HEK293 (cell line): Measurements from ENCODE around the gene CA9.

Experiments
- CTCF ChIA-PET: fragments of 350-600 bp; formaldehyde crosslinking; extraction: SDS; loops from one replicate; lab custom pipeline; 2021; ENCODE audit warnings: antibody characterized with exemption; lab: Yijun Ruan, JAX
- POLR2A ChIA-PET: fragments of 300-600 bp; formaldehyde crosslinking; extraction: SDS; loops from one replicate; lab custom pipeline; 2020; ENCODE audit warnings: antibody characterized with exemption, inconsistent platforms; lab: Yijun Ruan, JAX
- H3K27ac ChIP-seq: fragments of 200-500 bp; sonication (Bioruptor generic); 2 replicates; pipeline ENCODE4 v1.5.1; 2014; ENCODE audit warnings: low read depth, low read length, control low read depth, inconsistent platforms; ENCODE audit errors: extremely low read depth
- H3K36me3 ChIP-seq, 2 experiments: fragments of 200-500 bp in 1 of 2; sonication (Bioruptor generic) in 1 of 2; 1 replicate in 1 of 2; 2 replicates in 1 of 2; pipeline ENCODE4 v1.5.1; 2014 to 2017; ENCODE audit warnings: inconsistent platforms in 2 of 2, low read length in 2 of 2; ENCODE audit not compliant: control insufficient read depth in 2 of 2, insufficient read depth in 1 of 2
- H3K4me1 ChIP-seq: fragments of 200-500 bp; sonication (Bioruptor generic); 2 replicates; pipeline ENCODE4 v1.5.1; 2014; ENCODE audit warnings: mild to moderate bottlenecking, low read length, inconsistent platforms; ENCODE audit not compliant: control insufficient read depth, insufficient read depth
- H3K4me3 ChIP-seq: 2 replicates; pipeline ENCODE4 v1.5.1; 2011; ENCODE audit warnings: low read depth, mild to moderate bottlenecking, control low read depth, low read length, moderate library complexity
- H3K9me3 ChIP-seq: fragments of 200-500 bp; sonication (Bioruptor generic); 2 replicates; pipeline ENCODE4 v1.5.1; 2014; ENCODE audit warnings: low read depth, low read length, inconsistent platforms; ENCODE audit not compliant: control insufficient read depth, insufficient read depth
- BCL11B ChIP-seq: fragments of 450-650 bp; formaldehyde crosslinking; IDR thresholded peaks from 2 replicates; pipeline ENCODE4 v1.5.1; 2016; ENCODE audit warnings: low read depth, missing biosample characterization, missing genetic modification characterization
- EGR2 ChIP-seq: fragments of 450-650 bp; formaldehyde crosslinking; IDR thresholded peaks from 2 replicates; pipeline ENCODE4 v1.5.1; 2016; ENCODE audit warnings: low read depth, missing biosample characterization, missing genetic modification characterization
- GLI4 ChIP-seq: fragments of 450-650 bp; formaldehyde crosslinking; IDR thresholded peaks from 2 replicates; pipeline ENCODE4 v1.5.1; 2016; ENCODE audit warnings: missing biosample characterization, missing genetic modification characterization
- OSR2 ChIP-seq: fragments of 450-650 bp; formaldehyde crosslinking; IDR thresholded peaks from 2 replicates; pipeline ENCODE4 v1.5.1; 2016; ENCODE audit warnings: missing biosample characterization, missing genetic modification characterization
- TRIM28 ChIP-seq: IDR thresholded peaks from 2 replicates; pipeline ENCODE4 v1.6.1; 2011; ENCODE audit warnings: low read length, control low read depth, borderline replicate concordance
- ZFHX2 ChIP-seq: fragments of 450-650 bp; formaldehyde crosslinking; conservative IDR thresholded peaks from 2 replicates; pipeline ENCODE4 v1.5.1; 2016; ENCODE audit warnings: missing biosample characterization, missing genetic modification characterization
- ZNF10 ChIP-seq: fragments of 450-650 bp; formaldehyde crosslinking; IDR thresholded peaks from 2 replicates; pipeline ENCODE4 v1.5.1; 2017; ENCODE audit warnings: missing biosample characterization, missing genetic modification characterization
- ZNF121 ChIP-seq: fragments of 450-650 bp; formaldehyde crosslinking; IDR thresholded peaks from 2 replicates; pipeline ENCODE4 v1.5.1; 2016; ENCODE audit warnings: missing biosample characterization, missing genetic modification characterization
- ZNF16 ChIP-seq: fragments of 450-650 bp; formaldehyde crosslinking; IDR thresholded peaks from 2 replicates; pipeline ENCODE4 v1.5.1; 2016; ENCODE audit warnings: low read depth, missing biosample characterization, missing genetic modification characterization
- ZNF175 ChIP-seq: fragments of 450-650 bp; formaldehyde crosslinking; IDR thresholded peaks from 2 replicates; pipeline ENCODE4 v1.5.1; 2016; ENCODE audit warnings: missing biosample characterization, missing genetic modification characterization
- ZNF248 ChIP-seq: fragments of 450-650 bp; formaldehyde crosslinking; IDR thresholded peaks from 2 replicates; pipeline ENCODE4 v1.5.1; 2017; ENCODE audit warnings: missing biosample characterization, missing genetic modification characterization
- ZNF274 ChIP-seq, 2 experiments: fragments of 200-500 bp in 1 of 2; fragments of 450-650 bp in 1 of 2; sonication (Bioruptor generic) in 1 of 2; formaldehyde crosslinking in 1 of 2; IDR thresholded peaks; 2 replicates each; pipeline versions ENCODE4 v1.5.1 to v1.6.1; 2014 to 2016; ENCODE audit warnings: borderline replicate concordance in 1 of 2, inconsistent platforms in 1 of 2, low read length in 1 of 2, missing biosample characterization in 1 of 2, missing genetic modification characterization in 1 of 2
- ZNF335 ChIP-seq: fragments of 450-650 bp; formaldehyde crosslinking; conservative IDR thresholded peaks from 2 replicates; pipeline ENCODE4 v1.5.1; 2016; ENCODE audit warnings: missing biosample characterization, missing genetic modification characterization
- ZNF341 ChIP-seq: fragments of 450-650 bp; formaldehyde crosslinking; IDR thresholded peaks from 2 replicates; pipeline ENCODE4; 2016; ENCODE audit warnings: low read depth, missing biosample characterization, missing genetic modification characterization
- ZNF426 ChIP-seq: fragments of 450-650 bp; formaldehyde crosslinking; IDR thresholded peaks from 2 replicates; pipeline ENCODE4 v1.5.1; 2017; ENCODE audit warnings: missing biosample characterization, missing genetic modification characterization, mild to moderate bottlenecking, inconsistent platforms, moderate library complexity
- ZNF510 ChIP-seq: fragments of 450-650 bp; formaldehyde crosslinking; IDR thresholded peaks from 2 replicates; pipeline ENCODE4 v1.5.1; 2018; ENCODE audit warnings: mild to moderate bottlenecking, missing genetic modification characterization, missing biosample characterization; ENCODE audit not compliant: insufficient replicate concordance
- ZNF529 ChIP-seq: fragments of 450-650 bp; formaldehyde crosslinking; IDR thresholded peaks from 2 replicates; pipeline ENCODE4 v1.5.1; 2017; ENCODE audit warnings: missing genetic modification characterization, missing biosample characterization; ENCODE audit not compliant: insufficient replicate concordance
- ZNF548 ChIP-seq: fragments of 450-650 bp; formaldehyde crosslinking; IDR thresholded peaks from 2 replicates; pipeline ENCODE4 v1.5.1; 2016; ENCODE audit warnings: missing biosample characterization, missing genetic modification characterization
- ZNF660 ChIP-seq: fragments of 450-650 bp; IDR thresholded peaks from 2 replicates; pipeline ENCODE4 v1.5.1; 2018; ENCODE audit warnings: missing biosample characterization, mild to moderate bottlenecking, missing genetic modification characterization
- ZNF785 ChIP-seq: fragments of 450-650 bp; formaldehyde crosslinking; IDR thresholded peaks from 2 replicates; pipeline ENCODE4 v1.5.1; 2016; ENCODE audit warnings: missing biosample characterization, missing genetic modification characterization
- TF ChIP-seq, protein P1 (sequence below): fragments of 450-650 bp; formaldehyde crosslinking; IDR thresholded peaks from 2 replicates; pipeline ENCODE4 v1.5.1; 2016; ENCODE audit warnings: missing biosample characterization, missing genetic modification characterization
- TF ChIP-seq, protein P2 (sequence below): fragments of 450-650 bp; formaldehyde crosslinking; IDR thresholded peaks from 2 replicates; pipeline ENCODE4 v1.5.1; 2017; ENCODE audit warnings: missing biosample characterization, missing genetic modification characterization
- TF ChIP-seq, protein P3 (sequence below): fragments of 450-650 bp; formaldehyde crosslinking; IDR thresholded peaks from 2 replicates; pipeline ENCODE4 v1.5.1; 2016; ENCODE audit warnings: missing biosample characterization, missing genetic modification characterization

The CA9 gene

DNA sequence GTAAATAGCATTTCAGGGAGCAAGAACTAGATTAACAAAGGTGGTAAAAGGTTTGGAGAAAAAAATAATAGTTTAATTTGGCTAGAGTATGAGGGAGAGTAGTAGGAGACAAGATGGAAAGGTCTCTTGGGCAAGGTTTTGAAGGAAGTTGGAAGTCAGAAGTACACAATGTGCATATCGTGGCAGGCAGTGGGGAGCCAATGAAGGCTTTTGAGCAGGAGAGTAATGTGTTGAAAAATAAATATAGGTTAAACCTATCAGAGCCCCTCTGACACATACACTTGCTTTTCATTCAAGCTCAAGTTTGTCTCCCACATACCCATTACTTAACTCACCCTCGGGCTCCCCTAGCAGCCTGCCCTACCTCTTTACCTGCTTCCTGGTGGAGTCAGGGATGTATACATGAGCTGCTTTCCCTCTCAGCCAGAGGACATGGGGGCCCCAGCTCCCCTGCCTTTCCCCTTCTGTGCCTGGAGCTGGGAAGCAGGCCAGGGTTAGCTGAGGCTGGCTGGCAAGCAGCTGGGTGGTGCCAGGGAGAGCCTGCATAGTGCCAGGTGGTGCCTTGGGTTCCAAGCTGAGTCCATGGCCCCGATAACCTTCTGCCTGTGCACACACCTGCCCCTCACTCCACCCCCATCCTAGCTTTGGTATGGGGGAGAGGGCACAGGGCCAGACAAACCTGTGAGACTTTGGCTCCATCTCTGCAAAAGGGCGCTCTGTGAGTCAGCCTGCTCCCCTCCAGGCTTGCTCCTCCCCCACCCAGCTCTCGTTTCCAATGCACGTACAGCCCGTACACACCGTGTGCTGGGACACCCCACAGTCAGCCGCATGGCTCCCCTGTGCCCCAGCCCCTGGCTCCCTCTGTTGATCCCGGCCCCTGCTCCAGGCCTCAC is at the start of gene CA9:
CA9 (plus strand) TSS at position 797 of the 893 bp plus-strand sequence; CDS start at position 829, 32 bp downstream.
- Histone ChIP-seq H3K27ac (no peak within 1 kb of the TSS), H3K9me3 (no peaks in the 10 kb centered on the region), H3K4me3 (no peak within 1 kb of the TSS), H3K4me1 (no peaks in the 10 kb centered on the region), H3K36me3 (no peaks in the 10 kb centered on the region)
- CTCF ChIA-PET, result interaction anchor here (0.6 to 1.1 kb wide), 4 partner anchors 12 to 556 kb away, joined by 3 to 5 read pairs (median 4); no protein-coding TSS in a partner anchor
- POLR2A ChIA-PET, result interaction anchor here (0.6 to 1.4 kb wide), 4 partner anchors 10 to 21 kb away, joined by 3 to 4 read pairs (median 4); no protein-coding TSS in a partner anchor
- TF ChIP-seq ZNF785 (tag by site-specific recombination), result no peak
- 0 out of 2 replicates have a peak, but pooled peaks have one; percentile 52 for TF ChIP-seq ZNF16

DNA sequence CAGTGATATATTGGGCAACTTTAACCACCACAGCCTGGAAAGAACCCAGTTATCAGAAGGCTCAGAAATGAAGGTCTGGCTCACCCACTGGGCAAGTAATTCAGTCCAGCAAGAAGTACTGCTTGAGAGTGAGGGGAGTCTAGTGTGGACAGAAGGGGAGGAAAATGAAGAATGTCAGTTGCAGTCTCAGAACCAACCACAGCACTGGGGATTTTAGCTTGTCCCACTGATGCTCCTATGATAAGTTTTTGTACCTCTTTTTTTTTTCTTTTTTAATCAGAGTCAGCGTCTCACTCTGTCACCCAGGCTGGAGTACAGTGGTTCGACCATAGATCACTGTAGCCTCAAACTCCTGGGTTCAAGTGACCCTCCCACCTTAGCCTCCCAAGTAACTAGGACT is 46.2 kb upstream of the CA9 start:
- Histone ChIP-seq H3K27ac (no peak overlapping the region), H3K36me3 (no peaks in the 10 kb centered on the region), H3K4me3 (no peak overlapping the region), H3K4me1 (no peaks in the 10 kb centered on the region), H3K9me3 (no peaks in the 10 kb centered on the region)
- CTCF ChIA-PET, result interaction anchor here (0.7 to 2.3 kb wide), 4 partner anchors 17 to 98 kb away, joined by 3 to 19 read pairs (median 6); partner anchors contain the start of genes CCDC107 and RMRP
- POLR2A ChIA-PET, result interaction anchor here (1.4 kb wide), 1 partner anchor 24 kb away, joined by 3 read pairs; no protein-coding TSS in a partner anchor
- TF ChIP-seq, protein P1, sequence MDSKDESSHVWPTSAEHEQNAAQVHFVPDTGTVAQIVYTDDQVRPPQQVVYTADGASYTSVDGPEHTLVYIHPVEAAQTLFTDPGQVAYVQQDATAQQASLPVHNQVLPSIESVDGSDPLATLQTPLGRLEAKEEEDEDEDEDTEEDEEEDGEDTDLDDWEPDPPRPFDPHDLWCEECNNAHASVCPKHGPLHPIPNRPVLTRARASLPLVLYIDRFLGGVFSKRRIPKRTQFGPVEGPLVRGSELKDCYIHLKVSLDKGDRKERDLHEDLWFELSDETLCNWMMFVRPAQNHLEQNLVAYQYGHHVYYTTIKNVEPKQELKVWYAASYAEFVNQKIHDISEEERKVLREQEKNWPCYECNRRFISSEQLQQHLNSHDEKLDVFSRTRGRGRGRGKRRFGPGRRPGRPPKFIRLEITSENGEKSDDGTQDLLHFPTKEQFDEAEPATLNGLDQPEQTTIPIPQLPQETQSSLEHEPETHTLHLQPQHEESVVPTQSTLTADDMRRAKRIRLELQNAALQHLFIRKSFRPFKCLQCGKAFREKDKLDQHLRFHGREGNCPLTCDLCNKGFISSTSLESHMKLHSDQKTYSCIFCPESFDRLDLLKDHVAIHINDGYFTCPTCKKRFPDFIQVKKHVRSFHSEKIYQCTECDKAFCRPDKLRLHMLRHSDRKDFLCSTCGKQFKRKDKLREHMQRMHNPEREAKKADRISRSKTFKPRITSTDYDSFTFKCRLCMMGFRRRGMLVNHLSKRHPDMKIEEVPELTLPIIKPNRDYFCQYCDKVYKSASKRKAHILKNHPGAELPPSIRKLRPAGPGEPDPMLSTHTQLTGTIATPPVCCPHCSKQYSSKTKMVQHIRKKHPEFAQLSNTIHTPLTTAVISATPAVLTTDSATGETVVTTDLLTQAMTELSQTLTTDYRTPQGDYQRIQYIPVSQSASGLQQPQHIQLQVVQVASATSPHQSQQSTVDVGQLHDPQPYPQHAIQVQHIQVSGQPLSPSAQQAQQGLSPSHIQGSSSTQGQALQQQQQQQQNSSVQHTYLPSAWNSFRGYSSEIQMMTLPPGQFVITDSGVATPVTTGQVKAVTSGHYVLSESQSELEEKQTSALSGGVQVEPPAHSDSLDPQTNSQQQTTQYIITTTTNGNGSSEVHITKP (tag by site-specific recombination), result 0 out of 2 replicates have a peak, but pooled peaks have one; percentile 20
- TF ChIP-seq, protein P2, sequence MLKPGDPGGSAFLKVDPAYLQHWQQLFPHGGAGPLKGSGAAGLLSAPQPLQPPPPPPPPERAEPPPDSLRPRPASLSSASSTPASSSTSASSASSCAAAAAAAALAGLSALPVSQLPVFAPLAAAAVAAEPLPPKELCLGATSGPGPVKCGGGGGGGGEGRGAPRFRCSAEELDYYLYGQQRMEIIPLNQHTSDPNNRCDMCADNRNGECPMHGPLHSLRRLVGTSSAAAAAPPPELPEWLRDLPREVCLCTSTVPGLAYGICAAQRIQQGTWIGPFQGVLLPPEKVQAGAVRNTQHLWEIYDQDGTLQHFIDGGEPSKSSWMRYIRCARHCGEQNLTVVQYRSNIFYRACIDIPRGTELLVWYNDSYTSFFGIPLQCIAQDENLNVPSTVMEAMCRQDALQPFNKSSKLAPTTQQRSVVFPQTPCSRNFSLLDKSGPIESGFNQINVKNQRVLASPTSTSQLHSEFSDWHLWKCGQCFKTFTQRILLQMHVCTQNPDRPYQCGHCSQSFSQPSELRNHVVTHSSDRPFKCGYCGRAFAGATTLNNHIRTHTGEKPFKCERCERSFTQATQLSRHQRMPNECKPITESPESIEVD (tag by site-specific recombination), result no peak

DNA sequence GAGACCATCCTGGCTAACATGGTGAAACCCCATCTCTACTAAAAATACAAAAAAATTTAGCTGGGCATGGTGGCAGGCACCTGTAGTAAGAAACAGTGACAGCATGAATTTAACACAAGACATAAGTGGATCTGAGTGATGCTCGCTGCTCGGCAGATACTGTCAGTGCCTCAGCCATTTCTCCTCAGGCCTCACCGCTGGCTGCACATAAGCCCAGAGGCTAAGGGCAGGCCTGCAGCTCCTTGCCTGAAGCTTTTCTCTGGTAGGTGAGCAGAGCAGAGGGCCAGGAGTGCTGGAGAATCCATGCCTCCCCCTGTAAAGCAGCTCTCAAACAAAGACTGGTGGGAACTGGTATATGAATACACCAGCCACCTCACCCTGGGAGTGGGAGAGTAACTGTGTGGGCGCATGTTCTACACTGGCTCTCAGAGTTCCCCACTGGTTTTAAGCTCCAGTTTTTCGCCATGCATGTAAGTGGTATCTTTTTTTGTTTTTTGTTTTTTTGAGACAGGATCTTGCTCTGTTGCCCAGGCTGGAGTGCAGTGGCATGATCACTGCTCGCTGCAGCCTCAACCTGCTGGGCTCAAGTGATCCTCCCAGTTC is 45.2 kb upstream of the CA9 start:
- Histone ChIP-seq H3K4me3 (no peak overlapping the region), H3K4me1 (no peaks in the 10 kb centered on the region), H3K9me3 (no peaks in the 10 kb centered on the region), H3K36me3 (no peaks in the 10 kb centered on the region), H3K27ac (no peak overlapping the region)
- CTCF ChIA-PET, result interaction anchor here (0.6 to 2.3 kb wide), 7 partner anchors 11 to 221 kb away, joined by 3 to 19 read pairs (median 3); partner anchors contain the start of genes CCDC107 and RMRP
- POLR2A ChIA-PET, result interaction anchor here (1.2 to 1.3 kb wide), 2 partner anchors 19 to 25 kb away, joined by 4 to 5 read pairs; no protein-coding TSS in a partner anchor
- TF ChIP-seq ZNF121 (0 out of 2 replicates have a peak, but pooled peaks have one; percentile 44), OSR2 (tag by site-specific recombination) (no peak), ZNF335 (no peak), ZNF10 (tag by site-specific recombination) (no peak), ZNF548 (tag by site-specific recombination) (no peak), ZNF248 (tag by site-specific recombination) (no peak), ZNF529 (tag by site-specific recombination) (no peak), ZNF660 (tag by site-specific recombination) (no peak), ZNF175 (tag by site-specific recombination) (no peak), GLI4 (tag by site-specific recombination) (no peak), BCL11B (tag by site-specific recombination) (no peak), TRIM28 (no peak), ZNF341 (tag by site-specific recombination) (no peak), ZNF510 (tag by site-specific recombination) (no peak), ZFHX2 (tag by site-specific recombination) (peak; percentile 24; the same call in 1 of the 2 replicates), ZNF426 (tag by site-specific recombination) (no peak), EGR2 (tag by site-specific recombination) (peak; percentile 51), ZNF274 (IDR thresholded peaks at IDR 0.05; ENCODE audit: low read length) (no peak), ZNF274 (tag by site-specific recombination; IDR thresholded peaks at IDR 0.05; ENCODE audit: borderline replicate concordance) (no peak)
- TF ChIP-seq, protein P3, sequence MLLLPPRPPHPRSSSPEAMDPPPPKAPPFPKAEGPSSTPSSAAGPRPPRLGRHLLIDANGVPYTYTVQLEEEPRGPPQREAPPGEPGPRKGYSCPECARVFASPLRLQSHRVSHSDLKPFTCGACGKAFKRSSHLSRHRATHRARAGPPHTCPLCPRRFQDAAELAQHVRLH (tag by site-specific recombination), result no peak
